Sigmoid colon (tissue), 3 donors: Measurements from ENCODE around the gene EPB41L3.

ENCODE experiments used
- CTCF ChIP-seq, 4 experiments: fragments of 450-650 bp in 3 of 4; fragments of 200-600 bp in 1 of 4; IDR thresholded peaks; one replicate each; pipeline ENCODE4 v1.5.1; 2016 to 2019; ENCODE audit warnings: antibody characterized with exemption in 4 of 4, mild to moderate bottlenecking in 3 of 4, moderate library complexity in 2 of 4
- POLR2A ChIP-seq, 2 donors: fragments of 450-650 bp; IDR thresholded peaks; one replicate each; pipeline ENCODE4 v1.6.1; 2016; ENCODE audit warnings: antibody characterized with exemption in 2 of 2, mild to moderate bottlenecking in 2 of 2, moderate library complexity in 2 of 2

- no peak for TF ChIP-seq CTCF (IDR thresholded peaks at IDR 0.05)
- TF ChIP-seq POLR2A (IDR thresholded peaks at IDR 0.05), result no peak
Observed at GRCh38 chr18:5457462-5457957, 86.3 kb downstream of the EPB41L3 start.
